Measurements from ENCODE around the gene CNPY4. TPM values are rescaled to one million over a fixed set of nuclear protein-coding genes. Genes with fewer than 3 reads are reported as not detected.

Gene CNPY4
- polyA plus RNA-seq, 2 donors = 5.5 to 5.8 TPM

DNA sequence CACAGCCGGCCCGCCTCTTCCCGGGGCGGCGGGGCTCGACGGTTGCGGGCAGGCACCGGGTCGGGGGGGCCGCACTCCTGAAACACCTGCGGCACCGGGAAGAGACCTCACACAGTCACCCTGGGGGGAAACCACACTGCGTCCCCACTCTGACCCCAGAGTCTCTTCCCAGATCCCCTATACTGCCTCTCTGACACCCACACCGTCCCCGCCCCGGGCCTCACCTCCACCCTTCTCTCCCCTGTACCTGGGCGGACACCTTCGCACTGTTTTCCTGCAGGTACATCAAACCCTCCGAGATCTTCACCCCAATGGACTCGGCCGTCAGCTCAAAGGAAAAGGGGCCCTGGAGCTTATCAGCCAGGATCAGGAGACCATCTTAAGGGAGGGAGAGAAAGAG is 52.4 kb downstream of the CNPY4 start:
- Histone ChIP-seq H3K36me3 (ENCODE audit: control insufficient read depth in 2 of 2, insufficient read depth in 2 of 2, low read length in 1 of 2) (no peaks in the 10 kb centered on the region), H3K4me1 (ENCODE audit: control insufficient read depth in 2 of 2, insufficient read depth in 2 of 2, low read length in 1 of 2) (peaks cover 7% of the 10 kb centered on the region in 2 donors), H3K27ac (ENCODE audit: low read depth in 2 of 2, low read length in 1 of 2) (no peak overlapping the region), H3K4me3 (ENCODE audit: low read depth in 1 of 2, low read length in 2 of 2) (peak overlapping the region in 1 of 2 donors; percentile 47), H3K27me3 (ENCODE audit: control insufficient read depth in 1 of 2, insufficient read depth in 2 of 2, low read length in 2 of 2) (no peaks in the 10 kb centered on the region), H3K9me3 (ENCODE audit: control insufficient read depth in 2 of 2, insufficient read depth in 1 of 2, low read depth in 1 of 2, low read length in 1 of 2) (no peaks in the 10 kb centered on the region)
- WGBS, 2 donors = 16 to 23% methylated on average over 20 to 22 of the region's 22 CpGs

- 87 to 89% methylated on average over 11 of the region's 11 CpGs for WGBS, 2 donors
Observed at GRCh38 chr7:100173806-100174495, 54.5 kb downstream of the CNPY4 start.

GRCh38 chr7:100174582-100174981 is 55.1 kb downstream of the CNPY4 start:
- no peak overlapping the region for H3K4me3 ChIP-seq (ENCODE audit: low read depth in 1 of 2, low read length in 2 of 2)
- no peaks in the 10 kb centered on the region for H3K27me3 ChIP-seq (ENCODE audit: control insufficient read depth in 1 of 2, insufficient read depth in 2 of 2, low read length in 2 of 2)
- H3K36me3 ChIP-seq (ENCODE audit: control insufficient read depth in 2 of 2, insufficient read depth in 2 of 2, low read length in 1 of 2) = no peaks in the 10 kb centered on the region
- H3K4me1 ChIP-seq (ENCODE audit: control insufficient read depth in 2 of 2, insufficient read depth in 2 of 2, low read length in 1 of 2) = peaks cover 2 to 6% of the 10 kb centered on the region in 2 donors
- WGBS, 2 donors = 85 to 93% methylated on average over 5 of the region's 5 CpGs
- H3K27ac ChIP-seq (ENCODE audit: low read depth in 2 of 2, low read length in 1 of 2) = no peak overlapping the region
- peaks cover 4 to 5% of the 10 kb centered on the region in 2 donors for H3K9me3 ChIP-seq (ENCODE audit: control insufficient read depth in 2 of 2, insufficient read depth in 1 of 2, low read depth in 1 of 2, low read length in 1 of 2)

More at GRCh38 chr7:100173806-100174495, 54.5 kb downstream of the CNPY4 start:
- Histone ChIP-seq H3K4me1 (ENCODE audit: control insufficient read depth in 2 of 2, insufficient read depth in 2 of 2, low read length in 1 of 2) (peaks cover 2 to 6% of the 10 kb centered on the region in 2 donors), H3K4me3 (ENCODE audit: low read depth in 1 of 2, low read length in 2 of 2) (no peak overlapping the region), H3K27ac (ENCODE audit: low read depth in 2 of 2, low read length in 1 of 2) (no peak overlapping the region), H3K36me3 (ENCODE audit: control insufficient read depth in 2 of 2, insufficient read depth in 2 of 2, low read length in 1 of 2) (no peaks in the 10 kb centered on the region), H3K27me3 (ENCODE audit: control insufficient read depth in 1 of 2, insufficient read depth in 2 of 2, low read length in 2 of 2) (no peaks in the 10 kb centered on the region), H3K9me3 (ENCODE audit: control insufficient read depth in 2 of 2, insufficient read depth in 1 of 2, low read depth in 1 of 2, low read length in 1 of 2) (peaks cover 4 to 5% of the 10 kb centered on the region in 2 donors)

Other genes starting within 250 kb of the CNPY4 start
- gene OR2AE1, start 242.6 kb upstream of the CNPY4 start, polyA plus RNA-seq = not detected
- gene TRIM4, start 200.1 kb upstream of the CNPY4 start, polyA plus RNA-seq = 10 to 100 TPM in 1 of 2 donors, 1 to 10 TPM in 1; 9.4 to 11.8 TPM
- gene GJC3, start 190.0 kb upstream of the CNPY4 start, polyA plus RNA-seq = not detected
- 1 to 10 TPM; 1.6 to 2.0 TPM for gene AZGP1, start 143.6 kb upstream of the CNPY4 start, polyA plus RNA-seq
- 10 to 100 TPM; 10.5 to 25.0 TPM for gene ZKSCAN1, start 104.0 kb upstream of the CNPY4 start, polyA plus RNA-seq
- 1 to 10 TPM; 3.8 to 3.9 TPM for gene ZSCAN21, start 69.9 kb upstream of the CNPY4 start, polyA plus RNA-seq
- 10 to 100 TPM; 10.4 to 14.6 TPM for gene ZNF3, start 37.9 kb upstream of the CNPY4 start, polyA plus RNA-seq
- gene COPS6, start 30.7 kb upstream of the CNPY4 start, polyA plus RNA-seq = 100 to 1,000 TPM in 1 of 2 donors, 10 to 100 TPM in 1; 86.7 to 119 TPM
- gene MCM7, start 18.2 kb upstream of the CNPY4 start, polyA plus RNA-seq = 10 to 100 TPM; 46.4 to 66.8 TPM
- 10 to 100 TPM; 17.3 to 19.3 TPM for gene AP4M1, start 18.0 kb upstream of the CNPY4 start, polyA plus RNA-seq
- gene TAF6, start 276 bp upstream of the CNPY4 start, polyA plus RNA-seq = 10 to 100 TPM; 23.3 to 29.6 TPM
- gene MBLAC1, start 7.3 kb downstream of the CNPY4 start, polyA plus RNA-seq = 1 to 10 TPM; 2.7 to 3.7 TPM
- gene LAMTOR4, start 29.3 kb downstream of the CNPY4 start, polyA plus RNA-seq = 100 to 1,000 TPM in 1 of 2 donors, 10 to 100 TPM in 1; 85.7 to 138 TPM
- gene TRAPPC14, start 39.1 kb downstream of the CNPY4 start, polyA plus RNA-seq = 10 to 100 TPM; 18.5 to 27.2 TPM
- gene GAL3ST4, start 49.0 kb downstream of the CNPY4 start, polyA plus RNA-seq = 1 to 10 TPM; 4.4 to 5.1 TPM
- 1 to 10 TPM; 1.1 to 2.2 TPM for gene GPC2, start 57.7 kb downstream of the CNPY4 start, polyA plus RNA-seq
- gene STAG3, start 58.3 kb downstream of the CNPY4 start, polyA plus RNA-seq = under 1 TPM; 0.25 to 0.73 TPM
- under 1 TPM; 0.24 to 0.31 TPM for gene PVRIG, start 100.3 kb downstream of the CNPY4 start, polyA plus RNA-seq
- under 1 TPM; 0.05 to 0.10 TPM for gene SPDYE3, start 188.1 kb downstream of the CNPY4 start, polyA plus RNA-seq
- 10 to 100 TPM; 22.9 to 79.2 TPM for gene PILRB, start 238.5 kb downstream of the CNPY4 start, polyA plus RNA-seq

Data from esophagus (tissue), 2 donors.